Heart left ventricle (tissue), 16 donors: ENCODE measurements around the gene LIMS2. TPM values are rescaled to one million over a fixed set of nuclear protein-coding genes. Genes with fewer than 3 reads are reported as not detected.
A peak's percentile ranks its signal among the peaks of the same experiment; 100 is the strongest.

Source experiments
- ATAC-seq, 4 donors: fragments of 200-7000 bp; cut with Tn5 transposase; one replicate each; pipeline ENCODE4 v1.9.1; 2020 to 2022; ENCODE audit warnings: moderate library complexity in 4 of 4, mild to moderate bottlenecking in 3 of 4, moderate number of reproducible peaks in 1 of 4
- DNase-seq, 5 donors: peaks; one replicate each; pipeline ENCODE4 v3.0.0-alpha.2; 2020
- H3K27ac ChIP-seq, 12 donors: fragments of 200-600 bp; sonication (generic) in 4 of 12; one replicate each; pipeline versions ENCODE4 v1.5.0 to v1.8.0; 2016 to 2022; ENCODE audit warnings: mild to moderate bottlenecking in 2 of 12
- H3K27me3 ChIP-seq, 9 donors: fragments of 200-600 bp; sonication (generic) in 2 of 9; one replicate each; pipeline versions ENCODE4 v1.5.1 to v1.8.0; 2016 to 2022; ENCODE audit warnings: mild to moderate bottlenecking in 3 of 9
- H3K36me3 ChIP-seq, 9 donors: fragments of 200-600 bp; sonication (generic) in 2 of 9; one replicate each; pipeline versions ENCODE4 v1.5.0 to v1.8.0; 2018 to 2022; ENCODE audit warnings: mild to moderate bottlenecking in 2 of 9
- H3K4me1 ChIP-seq, 12 donors: fragments of 200-600 bp; sonication (generic) in 4 of 12; one replicate each; pipeline versions ENCODE4 v1.5.0 to v1.8.0; 2016 to 2022; ENCODE audit warnings: mild to moderate bottlenecking in 3 of 12
- H3K4me3 ChIP-seq, 12 donors: fragments of 200-600 bp; sonication (generic) in 4 of 12; one replicate each; pipeline versions ENCODE4 v1.5.0 to v1.8.0; 2017 to 2022; ENCODE audit warnings: mild to moderate bottlenecking in 9 of 12, moderate library complexity in 4 of 12
- H3K9me3 ChIP-seq, 12 donors: fragments of 200-600 bp; sonication (generic) in 4 of 12; one replicate each; pipeline versions ENCODE4 v1.5.0 to v1.8.0; 2016 to 2022; ENCODE audit warnings: mild to moderate bottlenecking in 1 of 12
- POLR2A ChIP-seq, 2 donors: fragments of 450-650 bp; IDR thresholded peaks; one replicate each; pipeline ENCODE4 v1.6.1; 2017; ENCODE audit warnings: antibody characterized with exemption in 2 of 2, mild to moderate bottlenecking in 2 of 2, moderate library complexity in 2 of 2
- WGBS, 4 donors: extraction: QIAGEN DNeasy Blood & Tissue Kit in 2 of 4; methylation state at CpG; one replicate each; pipeline versions ENCODE4 v1.1.5 to v1.1.7; 2013 to 2018; 5-methylcytosine and 5-hydroxymethylcytosine counted together
- intact Hi-C, 10 donors: fragments of 100-400 bp; cut with DNase I; formaldehyde crosslinking; loops; one replicate each; pipeline versions ENCODE4 v1.11.1 to v1.14.2; 2022
- polyA plus RNA-seq, 2 donors: library from polyadenylated mRNA; stranded (reverse); fragments of 200-250 nt; gene quantifications; one replicate each; pipeline ENCODE4 v1.2.3, GENCODE V29; 2013
- total RNA-seq, 9 donors: library from RNA; depleted of rRNA in 2 of 9; stranded (reverse); fragments of >200 nt in 2 of 9; fragmentation: NEBNext Ultra II Directional in 3 of 9; extraction: Animal tissue kit (Norgen Biotek cat#: 25700) in 3 of 9; gene quantifications; one replicate each; pipeline versions ENCODE4 v1.1.0 to v1.2.4, GENCODE V29; 2016 to 2023
- TF ChIP-seq, protein P1 (sequence below), 12 donors: fragments of 200-600 bp; sonication (generic) in 4 of 12; IDR thresholded peaks; one replicate each; pipeline versions ENCODE4 v1.5.0 to v1.8.0; 2018 to 2022; ENCODE audit warnings: antibody characterized with exemption in 12 of 12, mild to moderate bottlenecking in 5 of 12
- donor health status: ischemic (EF 13 %, LVEDD 7.1; RV severe dilation, severe dysfunction).
- donor health status: healthy with polysubstance abuse.
- donor health status: DM: no; HTN: yes; CAD: no.
- donor health status: DM: no; HTN: no; CAD: no.
- donor health status: ischemic (EF 25% LVEDD 6.9; RV normal size, moderate dysfunction).
- donor health status: ischemic (EF 25% LVEDD 5.7; RV mildly dilated, moderate dysfunction).
- donor health status: healthy.
- donor health status: DM: yes; HTN: yes; CAD: no.
- donor health status: ischemic (EF 35%, LVEDD 5.7; RV mildly dilated, moderate dysfunction).
- donor health status: nonischemic (EF 11% LVEDD 7.7; RV severe dilation, severe dysfunction).
- donor health status: DM: yes; HTN: yes; CAD: no.
- donor health status: PGD.
- donor health status: ischemic (EF 29% LVEDD 5.4; RV normal size, mild dysfunction).
- donor health status: nonischemic (EF 23%, LVEDD 6.1; RV moderate dilation, normal function).

LIMS2 gene
- total and polyA plus RNA-seq, 11 donors: 97.1 to 293 (median 158) TPM

GRCh38 chr2:127631541-127631996, 43.8 kb downstream of the LIMS2 start:
- intact Hi-C loops: loop anchor here in 2 of 10 donors (5.0 kb wide), 2 partner anchors 46 to 51 kb away; partner anchors contain the start of gene LIMS2 (in 1 of the 2)
- no peak for TF ChIP-seq POLR2A (IDR thresholded peaks at IDR 0.05)
- TF ChIP-seq, protein P1, sequence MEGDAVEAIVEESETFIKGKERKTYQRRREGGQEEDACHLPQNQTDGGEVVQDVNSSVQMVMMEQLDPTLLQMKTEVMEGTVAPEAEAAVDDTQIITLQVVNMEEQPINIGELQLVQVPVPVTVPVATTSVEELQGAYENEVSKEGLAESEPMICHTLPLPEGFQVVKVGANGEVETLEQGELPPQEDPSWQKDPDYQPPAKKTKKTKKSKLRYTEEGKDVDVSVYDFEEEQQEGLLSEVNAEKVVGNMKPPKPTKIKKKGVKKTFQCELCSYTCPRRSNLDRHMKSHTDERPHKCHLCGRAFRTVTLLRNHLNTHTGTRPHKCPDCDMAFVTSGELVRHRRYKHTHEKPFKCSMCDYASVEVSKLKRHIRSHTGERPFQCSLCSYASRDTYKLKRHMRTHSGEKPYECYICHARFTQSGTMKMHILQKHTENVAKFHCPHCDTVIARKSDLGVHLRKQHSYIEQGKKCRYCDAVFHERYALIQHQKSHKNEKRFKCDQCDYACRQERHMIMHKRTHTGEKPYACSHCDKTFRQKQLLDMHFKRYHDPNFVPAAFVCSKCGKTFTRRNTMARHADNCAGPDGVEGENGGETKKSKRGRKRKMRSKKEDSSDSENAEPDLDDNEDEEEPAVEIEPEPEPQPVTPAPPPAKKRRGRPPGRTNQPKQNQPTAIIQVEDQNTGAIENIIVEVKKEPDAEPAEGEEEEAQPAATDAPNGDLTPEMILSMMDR (IDR thresholded peaks at IDR 0.05): no peak
- no peaks in the 10 kb centered on the region for H3K36me3 ChIP-seq
- WGBS, 4 donors: 48 to 51% (median 50%) methylated on average over 13 to 16 of the region's 16 CpGs
- ATAC-seq (peak; percentile 17 to 42 (median 18)), DNase-seq (peak; percentile 23 to 73 (median 56))
- H3K9me3 ChIP-seq: no peaks in the 10 kb centered on the region
- H3K27me3 ChIP-seq: no peaks in the 10 kb centered on the region
- peaks cover 22 to 87% (median 56%) of the 10 kb centered on the region in 12 donors for H3K4me1 ChIP-seq
- H3K4me3 ChIP-seq: no peak overlapping the region
- H3K27ac ChIP-seq: peak overlapping the region in 11 of 12 donors; percentile 13 to 92 (median 74)

DNA sequence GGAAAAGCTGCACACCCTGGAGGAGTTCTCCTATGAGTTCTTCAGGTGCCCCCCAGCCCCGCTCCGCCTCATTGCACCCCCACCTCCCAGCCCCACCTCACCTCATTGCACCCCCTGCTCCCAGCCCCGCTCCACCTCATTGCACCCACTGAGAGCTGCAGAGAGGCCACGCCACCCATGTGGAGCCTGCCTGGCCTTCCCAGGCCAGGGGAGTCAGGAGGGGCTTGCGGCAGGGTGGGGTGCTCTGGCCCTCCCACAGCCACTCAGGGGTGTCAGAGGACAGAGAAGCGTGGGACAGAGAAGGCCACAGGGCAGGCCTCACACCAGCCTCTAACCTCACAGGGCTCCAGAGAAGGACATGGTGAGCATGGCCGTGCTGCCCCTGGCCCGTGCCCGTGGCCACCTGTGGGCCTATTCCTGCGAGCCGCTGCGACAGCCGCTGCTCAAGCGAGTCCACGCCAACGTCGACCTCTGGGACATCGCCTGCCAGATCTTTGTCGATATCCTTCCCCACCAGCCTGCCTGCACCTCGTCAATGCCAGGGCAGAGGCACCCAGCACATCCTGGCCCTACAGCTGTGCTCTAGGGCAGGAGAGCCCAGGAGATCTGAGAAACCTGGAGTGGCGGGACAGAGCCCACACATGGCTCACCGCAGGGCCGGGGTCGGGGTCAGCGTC, 44.3 kb downstream of the LIMS2 start:
- 62 to 70% (median 68%) methylated on average over 20 to 25 of the region's 25 CpGs for WGBS, 4 donors
- DNase-seq (peak in 2 of 5 donors; percentile 17 to 59), ATAC-seq (peak in 3 of 4 donors; percentile 0 to 11 (median 5))
- Histone ChIP-seq H3K9me3 (no peaks in the 10 kb centered on the region), H3K4me1 (peaks cover 22 to 85% (median 51%) of the 10 kb centered on the region in 12 donors), H3K4me3 (no peak overlapping the region), H3K27me3 (peaks cover 0 to 2% (median 0%) of the 10 kb centered on the region in 9 donors), H3K27ac (peak overlapping the region in 11 of 12 donors; percentile 9 to 92 (median 74)), H3K36me3 (no peaks in the 10 kb centered on the region)
- TF ChIP-seq, protein P1 (IDR thresholded peaks at IDR 0.05): no peak
- no peak for TF ChIP-seq POLR2A (IDR thresholded peaks at IDR 0.05)
- intact Hi-C loops: loop anchor here in 2 of 10 donors (5.0 kb wide), 2 partner anchors 46 to 51 kb away; partner anchors contain the start of gene LIMS2 (in 1 of the 2)

DNA sequence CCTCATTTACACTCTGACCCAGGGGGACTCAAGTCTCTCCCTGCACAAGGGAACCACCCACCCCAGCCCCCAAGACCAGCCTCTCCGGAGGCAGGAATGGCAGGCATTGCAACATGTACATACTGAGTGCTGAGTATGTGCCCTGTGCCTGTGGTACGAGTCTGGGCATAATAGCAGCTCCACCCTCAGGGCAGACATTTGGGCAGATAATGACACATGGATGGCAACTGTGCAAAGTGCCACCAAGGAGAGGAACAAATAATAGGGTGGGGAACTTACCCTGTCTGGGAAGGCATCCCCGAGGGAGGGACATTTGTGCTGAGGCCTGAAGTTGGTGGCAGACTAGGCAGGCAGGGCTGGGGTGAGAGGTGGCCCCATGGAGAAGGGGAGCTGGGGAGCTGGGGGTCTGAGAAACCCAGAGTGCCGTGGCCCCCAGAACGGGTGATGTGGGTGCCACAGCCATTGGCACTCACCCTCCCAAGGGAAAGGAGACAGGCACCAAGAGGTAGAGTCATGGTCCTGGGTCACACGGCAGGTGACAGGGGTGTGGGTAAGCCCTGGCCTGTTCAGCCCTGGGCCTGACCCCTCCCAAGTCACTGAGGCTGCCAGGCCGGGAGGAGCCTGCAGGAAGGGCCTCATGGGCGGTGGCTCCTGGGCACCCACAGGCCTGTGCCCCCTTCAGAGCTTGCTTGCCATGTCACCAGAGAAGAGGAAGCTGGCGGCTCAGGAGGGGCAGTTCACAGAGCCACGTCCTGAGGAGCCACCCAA, 45.0 kb downstream of the LIMS2 start:
- Histone ChIP-seq H3K4me1 (peaks cover 22 to 79% (median 46%) of the 10 kb centered on the region in 12 donors), H3K9me3 (no peaks in the 10 kb centered on the region), H3K36me3 (no peaks in the 10 kb centered on the region), H3K4me3 (no peak overlapping the region), H3K27ac (peak overlapping the region in 2 of 12 donors; percentile 85 to 92), H3K27me3 (peaks cover 0 to 4% (median 0%) of the 10 kb centered on the region in 9 donors)
- WGBS, 4 donors: 60 to 65% (median 63%) methylated on average over 4 to 10 of the region's 10 CpGs
- ATAC-seq (peak in 1 of 4 donors; percentile 1), DNase-seq (peak in 4 of 5 donors; percentile 18 to 60 (median 42))
- intact Hi-C loops: loop anchor here in 2 of 10 donors (5.0 kb wide), 2 partner anchors 47 to 52 kb away; partner anchors contain the start of gene LIMS2 (in 1 of the 2)
- TF ChIP-seq POLR2A (IDR thresholded peaks at IDR 0.05): no peak
- TF ChIP-seq, protein P1 (IDR thresholded peaks at IDR 0.05): no peak
